GM18520 (cell line): ENCODE data around the gene HOXA11.

Source experiments
- ATAC-seq: cut with Tn5 transposase; IDR thresholded peaks from one replicate; pipeline ENCODE4 v1.9.1; 2021; ENCODE audit not compliant: unreplicated experiment

HOXA11 gene

DNA sequence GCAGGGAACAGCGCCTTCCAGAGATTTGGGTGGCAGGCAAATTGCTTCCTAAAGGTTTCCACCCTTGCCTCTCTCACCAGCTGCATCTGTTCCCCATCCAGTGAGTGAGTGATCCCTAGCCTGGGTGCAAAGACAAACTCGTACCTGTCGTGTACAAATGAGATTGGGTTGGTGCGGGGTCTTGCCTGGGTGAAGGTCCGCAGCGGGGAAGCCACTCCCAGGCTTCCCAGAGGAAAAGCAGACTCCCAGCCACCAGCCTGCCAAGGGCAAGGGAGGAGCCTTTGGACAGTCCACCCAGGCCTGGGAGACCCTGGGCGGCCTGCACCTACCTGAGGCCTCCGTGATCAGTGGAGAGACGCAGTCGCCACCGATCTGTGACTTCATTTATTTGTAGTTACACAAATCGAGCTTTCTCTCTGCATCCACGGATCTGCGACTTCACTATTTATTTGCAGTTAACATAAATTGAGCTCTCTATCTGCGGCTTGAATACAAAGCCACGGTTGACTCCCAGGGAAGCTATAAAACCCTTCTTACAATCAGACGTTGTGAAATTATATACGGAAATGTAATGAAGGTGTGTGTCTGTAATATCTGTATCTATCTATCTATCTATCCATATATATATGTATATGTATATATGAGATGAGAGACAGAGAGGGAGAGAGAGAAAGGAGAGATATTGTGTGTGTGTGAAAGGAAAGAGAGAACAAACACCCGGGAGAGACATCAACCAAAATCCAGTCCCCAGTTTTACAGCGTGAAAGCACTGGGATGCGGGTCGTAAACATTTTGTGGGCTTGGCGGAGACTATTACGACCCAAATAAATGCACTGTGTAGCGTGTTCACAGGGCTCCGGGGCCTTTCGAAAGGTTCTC lies 25.5 kb downstream of the HOXA11 start:
- no peak for ATAC-seq

DNA sequence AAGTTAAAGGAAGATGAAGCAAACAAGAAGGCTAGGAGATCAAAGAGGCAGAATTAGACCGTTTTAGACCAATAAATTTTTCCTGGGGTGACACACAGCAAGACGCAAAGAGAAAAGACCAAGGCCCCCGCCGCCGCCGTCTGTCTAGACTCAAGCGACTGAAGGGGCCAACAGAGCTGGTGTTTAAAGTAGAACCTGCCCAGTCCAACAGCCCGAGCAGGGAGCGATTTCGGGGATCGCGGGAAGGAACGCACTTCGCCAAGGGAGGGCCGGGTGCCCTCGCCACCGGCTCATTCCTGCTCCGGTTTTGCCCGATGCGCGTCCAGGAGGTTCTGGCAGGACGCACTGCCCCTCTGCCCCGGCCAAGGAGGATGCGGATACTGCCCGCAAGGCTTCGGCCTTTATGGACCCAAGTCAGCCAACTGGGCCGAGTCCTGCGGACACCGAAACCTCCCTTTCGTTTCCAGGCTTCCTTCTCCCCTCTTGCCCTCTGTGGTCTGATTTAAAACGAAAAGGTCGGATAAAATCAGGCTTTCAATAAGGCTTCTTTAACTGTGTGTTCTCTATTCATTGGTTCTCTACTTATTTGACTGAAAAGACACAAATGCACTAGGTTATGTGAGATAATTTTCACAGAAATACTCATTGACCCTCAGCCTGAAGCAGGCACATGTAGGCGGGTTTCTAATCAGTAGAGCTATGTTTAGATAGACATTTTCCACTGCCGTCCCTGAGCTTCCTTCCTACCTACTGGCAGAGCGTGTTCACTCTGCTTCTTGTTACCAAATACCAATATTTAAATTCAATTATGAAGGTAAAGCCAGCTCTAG lies 26.4 kb downstream of the HOXA11 start:
- no peak for ATAC-seq

DNA sequence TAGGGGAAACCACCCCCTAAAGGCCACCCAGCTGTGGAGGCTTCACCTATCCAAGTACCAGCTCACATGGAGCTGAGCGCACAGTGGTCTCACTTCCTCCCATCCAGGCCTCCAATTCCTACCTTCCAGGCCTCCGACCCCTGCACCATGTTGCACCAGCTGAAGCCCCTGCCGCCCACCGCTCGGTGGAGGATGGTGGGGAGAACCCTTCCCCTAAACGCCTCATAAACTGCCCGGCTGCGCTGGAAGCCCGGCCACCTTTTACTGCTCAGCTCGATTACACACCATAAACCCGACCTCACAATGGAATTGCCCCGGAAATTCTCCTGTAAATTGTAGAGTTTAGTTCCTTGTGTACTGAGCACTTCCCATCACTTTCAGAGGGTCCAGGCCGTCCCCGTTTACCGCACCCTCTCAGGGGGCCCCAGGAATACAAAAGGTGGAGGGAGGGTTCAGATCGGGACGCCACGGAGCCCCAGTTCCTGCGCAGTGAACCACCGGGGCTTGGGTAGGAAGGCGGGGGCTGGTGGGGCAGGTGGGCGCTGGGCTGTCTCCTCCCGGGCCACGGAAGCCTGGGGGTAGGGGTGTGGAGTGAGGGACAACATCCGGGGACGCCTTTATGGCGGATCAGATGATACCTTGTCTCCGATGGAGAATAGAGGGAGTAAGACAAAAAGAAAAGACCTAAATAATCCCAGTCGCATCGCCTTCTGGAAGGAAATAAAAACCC lies 27.2 kb downstream of the HOXA11 start:
- no peak for ATAC-seq

DNA sequence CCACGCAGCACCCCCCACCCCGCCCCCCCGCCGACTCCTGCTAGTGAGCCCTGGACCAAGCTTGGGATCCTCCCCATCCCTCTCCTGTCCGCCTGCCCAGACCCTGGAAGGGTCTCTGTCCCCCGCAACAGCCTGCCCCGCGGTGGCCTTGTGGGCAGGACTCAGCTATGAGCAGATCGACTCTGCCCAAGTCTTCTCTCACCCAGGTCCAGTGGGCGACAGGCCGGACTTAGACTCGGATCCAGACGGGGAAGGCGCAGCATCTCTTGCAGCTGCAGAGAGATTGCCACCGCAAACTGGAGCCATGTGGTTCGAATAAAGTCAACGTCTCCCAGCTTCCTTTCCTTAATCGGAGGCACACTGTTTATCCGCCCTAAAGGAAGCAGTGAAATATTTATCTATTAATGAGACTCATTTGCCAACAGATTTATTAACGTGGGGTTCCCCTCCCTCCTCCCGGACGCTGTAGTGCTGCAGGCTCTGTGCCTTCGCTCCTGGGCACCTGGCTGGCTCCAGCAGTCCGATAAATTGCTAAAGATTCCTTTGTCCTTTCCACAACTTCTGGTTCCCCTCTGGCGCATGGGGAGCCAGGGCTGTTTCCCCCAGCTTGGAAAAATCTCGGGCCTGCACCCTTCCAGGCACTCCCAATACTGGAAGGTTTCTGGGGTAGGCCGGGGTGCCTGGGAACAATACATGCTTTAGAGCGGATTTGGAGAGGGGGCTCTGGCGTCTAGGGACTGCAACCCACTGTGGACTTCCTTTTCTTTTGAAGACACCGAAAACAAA lies 27.9 kb downstream of the HOXA11 start:
- no peak for ATAC-seq

DNA sequence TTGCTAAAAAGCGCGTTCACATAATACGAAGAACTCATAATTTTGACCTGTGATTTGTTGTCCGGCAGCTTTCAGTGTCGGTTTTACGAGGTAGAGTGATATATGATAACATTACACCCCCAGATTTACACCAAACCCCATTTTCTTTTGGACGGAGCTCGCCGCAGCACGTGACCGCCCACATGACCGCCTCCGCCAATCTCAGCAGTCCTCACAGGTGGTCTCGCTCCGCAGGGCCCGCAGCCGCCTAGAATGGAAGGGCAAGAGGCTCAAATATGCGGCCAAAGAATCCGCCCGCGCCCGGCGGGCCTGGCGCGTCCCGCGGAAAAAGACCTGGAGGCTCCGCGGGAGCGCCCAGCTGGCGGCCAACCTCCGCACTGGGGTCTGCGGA lies 28.5 kb downstream of the HOXA11 start, which contains the start of gene HOXA7:
TSS of gene HOXA7 (minus strand) at position 168 of the 391 bp plus-strand sequence. CDS start at position 38, 130 bp downstream.
- ATAC-seq, result no peak

DNA sequence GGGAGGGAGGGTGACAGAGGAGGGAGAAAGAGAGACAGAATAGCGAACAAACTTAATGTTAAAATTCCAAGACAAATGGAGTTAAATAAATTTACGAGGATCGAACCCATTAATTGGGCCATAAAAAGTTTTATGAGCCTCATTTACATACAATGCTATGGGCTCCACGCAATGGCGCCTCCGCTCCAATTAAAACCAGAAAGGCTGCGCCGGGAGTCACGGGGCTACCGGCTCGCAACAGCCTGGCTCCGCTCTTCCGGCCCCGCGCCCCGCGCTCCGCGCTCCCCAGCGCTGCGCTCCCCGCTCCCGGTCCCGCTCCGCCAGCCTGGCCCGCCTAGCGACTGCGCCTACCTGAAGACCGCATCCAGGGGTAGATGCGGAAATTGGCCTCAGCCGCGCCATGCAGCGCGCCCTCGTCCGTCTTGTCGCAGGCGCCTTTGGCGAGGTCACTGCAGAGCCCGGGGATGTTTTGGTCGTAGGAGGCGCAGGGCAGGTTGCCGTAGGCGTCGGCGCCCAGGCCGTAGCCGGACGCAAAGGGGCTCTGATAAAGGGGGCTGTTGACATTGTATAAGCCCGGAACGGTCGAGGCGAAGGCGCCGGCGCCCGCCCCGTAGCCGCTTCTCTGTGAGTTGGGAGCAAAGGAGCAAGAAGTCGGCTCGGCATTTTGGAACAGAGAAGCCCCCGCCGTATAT lies 29.1 kb downstream of the HOXA11 start:
- ATAC-seq, result no peak

DNA sequence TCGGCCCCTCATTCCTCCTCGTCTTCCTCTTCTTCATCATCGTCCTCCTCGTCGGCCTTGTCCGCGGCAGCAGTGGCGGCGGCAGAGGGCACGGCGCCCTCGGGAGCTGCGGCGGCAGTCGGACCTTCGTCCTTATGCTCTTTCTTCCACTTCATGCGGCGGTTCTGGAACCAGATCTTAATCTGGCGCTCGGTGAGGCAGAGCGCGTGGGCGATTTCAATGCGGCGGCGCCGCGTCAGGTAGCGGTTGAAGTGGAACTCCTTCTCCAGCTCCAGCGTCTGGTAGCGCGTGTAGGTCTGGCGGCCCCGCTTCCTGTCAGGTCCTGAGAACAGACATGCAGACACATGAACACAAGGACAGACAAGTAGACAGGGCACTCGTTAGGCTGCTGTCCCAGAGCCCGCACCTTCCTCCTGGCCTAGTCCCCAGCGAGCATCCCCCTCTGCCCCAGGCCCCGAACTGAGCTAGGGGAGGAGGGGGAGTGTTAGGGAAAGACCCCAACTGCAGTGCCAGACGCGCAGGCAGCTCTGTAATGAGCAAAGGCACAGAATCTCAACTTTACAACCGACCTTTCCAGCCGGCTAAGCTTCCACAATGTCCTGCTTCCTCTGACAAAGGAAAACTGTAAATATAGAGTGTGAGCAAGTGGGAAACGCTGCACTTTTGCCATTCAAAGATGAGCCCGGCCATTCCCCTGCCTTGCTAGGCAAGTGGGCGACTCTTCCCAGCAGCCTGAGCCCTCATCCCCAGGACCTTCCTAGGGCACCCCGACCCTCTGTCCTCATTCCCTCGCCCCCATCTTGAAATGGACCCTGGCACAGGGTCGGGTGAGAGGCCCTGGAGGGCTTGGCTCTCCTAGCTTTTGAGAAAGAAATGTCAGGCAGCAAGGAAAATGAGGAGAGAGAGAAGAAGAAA lies 29.9 kb downstream of the HOXA11 start:
- ATAC-seq, result no peak

DNA sequence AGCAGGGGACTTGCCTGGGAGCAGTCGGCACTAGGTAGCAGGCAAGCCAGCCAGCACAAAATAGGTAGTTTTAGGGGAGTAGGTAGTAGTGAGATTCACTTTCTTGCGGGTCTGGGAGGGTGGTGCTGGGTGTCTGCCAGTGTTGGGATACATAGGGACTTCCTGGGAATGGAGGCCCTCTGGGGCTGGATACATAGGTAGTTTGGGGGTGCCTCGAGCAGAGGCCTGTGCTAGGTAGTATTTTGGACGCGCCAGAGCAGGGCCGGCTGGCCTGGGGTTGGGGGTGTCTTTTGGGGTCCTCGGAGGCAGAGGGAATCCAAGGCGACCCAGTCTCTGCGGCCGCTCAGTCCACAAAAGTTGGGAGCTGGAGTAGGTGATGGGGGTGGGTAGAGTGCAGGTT lies 30.7 kb downstream of the HOXA11 start:
- ATAC-seq, result no peak

DNA sequence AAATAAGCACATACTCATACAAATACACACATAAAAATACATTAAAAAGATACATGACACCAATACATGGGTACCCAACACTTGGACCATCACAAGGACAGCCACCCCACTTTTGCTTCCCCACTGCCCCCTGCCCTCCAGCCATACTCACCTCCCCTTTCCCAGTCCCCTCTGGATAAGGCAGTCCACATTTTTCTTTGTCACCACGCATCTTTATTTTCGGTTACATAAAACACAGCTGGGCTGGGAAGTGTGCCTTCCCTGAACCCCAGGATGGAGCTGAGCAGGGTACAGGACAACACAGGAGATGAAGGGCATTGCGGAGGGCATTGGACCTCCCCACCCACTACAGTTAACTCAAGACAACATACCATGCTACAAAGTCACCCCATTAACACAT lies 31.5 kb downstream of the HOXA11 start:
- ATAC-seq, result no peak

DNA sequence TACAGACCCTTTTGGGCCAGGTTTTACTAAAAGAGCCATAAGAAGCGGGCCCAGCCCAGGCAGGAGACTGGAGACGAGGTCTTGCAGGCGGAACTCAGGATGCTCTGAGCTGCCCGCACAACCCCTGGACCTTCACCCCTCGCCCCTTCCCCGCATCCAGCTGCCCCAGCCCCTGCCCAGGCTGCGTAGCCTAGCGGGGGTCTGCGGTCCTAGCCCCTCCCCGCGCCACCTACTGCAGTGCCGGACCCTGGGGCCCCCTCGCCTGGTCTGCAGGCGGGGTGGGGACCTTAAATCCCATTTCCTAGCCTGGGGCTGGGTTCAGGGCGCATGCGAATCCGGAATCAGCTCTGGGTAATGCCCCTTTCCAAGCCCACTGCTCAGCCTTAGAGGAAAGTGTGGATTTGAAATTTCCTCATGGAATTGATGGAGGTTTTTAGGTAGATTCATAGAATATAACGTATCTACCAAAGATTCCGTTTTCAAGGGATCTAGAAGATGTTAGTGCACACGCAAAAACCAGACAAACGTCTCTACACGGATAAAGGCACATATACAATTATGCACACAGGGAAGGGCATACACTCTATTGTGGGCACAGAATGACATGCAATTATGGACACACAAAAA lies 32.1 kb downstream of the HOXA11 start:
- no peak for ATAC-seq

DNA sequence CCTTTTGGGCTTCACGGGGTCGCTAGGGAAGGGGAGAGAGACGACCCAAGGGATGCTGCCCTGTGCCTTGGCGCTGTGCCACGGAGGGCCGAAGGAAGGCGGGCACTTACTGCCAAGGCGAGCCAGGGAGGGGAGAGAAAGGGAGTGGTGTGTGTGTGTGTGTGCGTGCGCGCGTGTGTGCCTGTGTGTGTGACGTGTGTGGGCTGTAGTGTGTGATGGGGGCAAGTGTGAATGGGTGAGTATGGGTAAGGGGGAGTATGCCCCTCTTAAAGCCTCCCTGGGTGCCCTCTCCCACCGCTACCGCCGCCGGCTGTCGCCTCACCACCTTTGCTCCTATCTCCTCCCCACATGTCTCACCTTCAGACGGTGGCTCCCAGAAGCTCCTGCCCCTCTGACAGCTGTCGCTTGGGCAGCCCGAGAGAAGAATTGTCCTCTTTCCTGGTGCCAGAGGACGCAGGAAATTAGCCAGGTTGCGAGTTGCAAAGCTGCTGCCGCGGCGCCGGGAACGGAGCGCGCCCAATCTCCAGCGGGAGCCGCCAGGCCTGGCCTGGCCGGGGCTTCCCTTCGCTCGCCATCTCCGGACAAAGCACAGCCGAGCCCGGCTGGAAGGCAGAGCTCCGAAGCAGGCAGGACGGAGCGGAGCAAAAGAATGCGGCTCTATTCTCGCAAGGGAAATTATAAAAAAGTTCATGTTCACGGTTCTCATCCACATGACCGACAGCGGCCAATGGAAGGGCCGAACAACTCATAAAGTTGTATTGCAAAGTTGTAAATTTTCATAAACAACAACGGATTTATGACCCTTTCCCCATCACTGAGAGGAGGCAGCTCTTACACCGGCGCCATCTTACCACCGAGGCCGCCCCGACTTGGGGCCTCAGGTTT lies 32.9 kb downstream of the HOXA11 start, which contains the start of gene HOXA3:
TSS of gene HOXA3 (minus strand) at position 653 of the 885 bp plus-strand sequence. CDS start 41,943 bp downstream, outside the sequence.
- ATAC-seq, result no peak

DNA sequence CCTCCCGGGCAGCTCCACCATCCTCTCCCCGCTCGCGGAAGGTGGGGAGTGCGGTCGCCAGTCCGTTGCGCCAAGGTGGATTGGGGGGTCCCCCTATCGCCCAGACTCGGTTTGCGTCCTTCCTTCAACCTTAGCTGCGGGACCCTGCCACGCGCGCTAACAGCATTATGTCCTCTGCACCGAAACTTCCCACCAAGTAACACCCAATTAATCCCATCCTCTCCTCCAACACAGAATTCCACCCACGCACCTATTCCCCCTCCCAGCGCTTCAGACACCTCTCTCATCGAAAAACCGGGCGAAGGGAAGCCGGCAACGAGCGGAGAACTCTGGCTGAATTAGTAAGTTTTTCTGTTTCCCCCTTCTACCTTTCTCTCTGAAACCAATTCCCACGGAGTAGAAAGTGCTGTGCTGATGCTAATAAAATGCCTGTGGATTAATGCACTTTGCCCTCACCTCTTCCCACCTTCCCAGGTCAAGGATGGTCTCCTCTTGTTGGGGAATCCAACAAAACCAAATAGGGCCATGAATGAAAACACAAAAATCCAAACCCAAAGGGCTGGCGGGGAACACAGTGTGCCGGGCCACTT lies 33.6 kb downstream of the HOXA11 start:
- ATAC-seq, result no peak

DNA sequence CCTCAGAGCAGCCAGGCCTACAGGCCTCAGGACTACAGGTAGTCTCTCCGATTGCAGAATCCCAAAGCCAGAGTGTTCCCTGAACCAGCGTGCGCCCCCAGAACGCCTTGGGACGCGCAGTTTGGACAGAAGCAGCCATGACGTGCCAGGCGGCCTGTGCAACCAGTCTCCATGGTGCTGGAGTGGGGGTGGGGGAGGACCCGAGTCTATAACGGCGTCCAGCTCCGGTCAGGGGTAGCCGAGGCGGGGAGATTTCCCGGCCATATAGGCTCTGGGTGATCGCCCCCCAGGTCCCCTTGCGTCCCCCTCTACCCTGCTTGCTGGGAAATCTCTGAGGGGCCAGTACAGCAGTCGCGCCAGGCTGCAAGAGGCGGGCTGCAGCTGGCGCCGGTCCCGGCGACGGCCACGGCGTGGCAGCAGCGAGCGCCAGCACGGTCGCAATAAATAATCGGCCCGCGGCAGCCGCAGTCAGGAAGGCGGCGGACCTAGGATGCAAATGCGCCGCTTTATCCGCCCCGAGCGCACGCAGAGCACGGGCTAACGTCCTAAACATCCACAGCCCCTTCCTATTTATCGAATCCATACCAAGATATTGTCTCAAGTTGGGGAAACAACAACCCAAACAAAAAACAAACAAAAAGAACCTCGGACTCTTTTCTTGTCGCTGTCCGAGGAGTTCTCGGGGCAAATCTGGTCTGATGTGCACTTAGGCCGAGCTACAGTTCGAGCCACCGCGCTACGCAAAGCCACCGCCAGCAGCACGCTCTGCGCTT lies 34.3 kb downstream of the HOXA11 start:
- peak; percentile 75 for ATAC-seq

DNA sequence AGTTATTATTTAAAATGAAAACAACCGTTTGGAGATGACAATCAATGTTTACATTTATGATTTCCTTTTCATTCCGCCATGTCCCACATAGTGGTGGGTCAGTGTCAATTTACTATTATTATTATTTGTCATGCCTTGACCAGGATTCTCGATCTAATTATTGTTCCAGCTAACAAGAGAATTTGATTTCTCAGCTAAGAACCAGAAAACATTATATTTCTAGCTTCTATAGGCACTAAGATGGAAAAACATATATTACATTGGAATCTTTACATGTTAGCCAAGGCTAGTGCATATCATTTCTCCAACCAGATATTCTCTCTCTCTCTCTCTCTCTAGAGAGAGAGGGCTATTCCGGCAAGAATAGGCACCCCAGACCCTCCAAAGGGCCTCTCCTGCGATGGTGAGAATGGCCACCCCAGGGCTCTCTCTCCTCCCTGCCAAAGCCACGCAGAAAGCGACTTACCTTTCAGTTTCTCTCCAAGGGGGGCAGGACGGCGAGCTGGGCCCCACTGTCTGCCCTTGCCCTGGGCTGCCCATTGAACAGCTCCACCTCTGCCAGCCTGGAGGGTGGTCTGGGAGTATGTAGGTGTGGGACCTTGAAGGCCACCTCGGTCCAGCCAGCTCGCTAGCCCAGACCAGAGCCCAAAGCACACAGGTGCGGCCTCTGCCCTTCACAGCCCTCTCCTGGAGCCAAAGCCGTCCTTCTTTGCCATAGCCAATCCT lies 35.0 kb downstream of the HOXA11 start:
- no peak for ATAC-seq
